Measurements from ENCODE around the gene UTY. TPM values are rescaled to one million over a fixed set of nuclear protein-coding genes. Genes with fewer than 3 reads are reported as not detected.

Gene UTY
- total RNA-seq, 1 experiment from 2014 or later = not detected

- Histone ChIP-seq H3K23me2 (ENCODE audit: insufficient read length, low read depth, low read length, poor library complexity, severe bottlenecking) (no peaks in the 10 kb centered on the region), H4K91ac (ENCODE audit: insufficient read length, low read depth, low read length) (no peak overlapping the region), H4K5ac (ENCODE audit: insufficient read length, low read depth, low read length) (no peak overlapping the region), H2BK5ac (ENCODE audit: insufficient read length, low read length) (no peak overlapping the region), H3K4me1 (ENCODE audit: insufficient read depth, low read length) (no peaks in the 10 kb centered on the region), H3K14ac (ENCODE audit: insufficient read depth, low read length) (no peak overlapping the region), H3K56ac (ENCODE audit: insufficient read length, low read depth, low read length) (no peak overlapping the region), H4K20me1 (ENCODE audit: control insufficient read depth, insufficient read depth, insufficient read length) (no peaks in the 10 kb centered on the region), H2BK12ac (ENCODE audit: insufficient read length, low read depth, low read length) (no peak overlapping the region), H3K9me3 (ENCODE audit: control insufficient read depth, low read depth, low read length) (no peaks in the 10 kb centered on the region), H3K18ac (ENCODE audit: insufficient read length, low read depth, low read length) (no peak overlapping the region), H2BK20ac (ENCODE audit: low read depth, low read length, poor library complexity, severe bottlenecking) (no peak overlapping the region), H3K9ac (ENCODE audit: extremely low read depth, insufficient read length, low read length) (no peak overlapping the region), H3T11ph (ENCODE audit: low read length) (no peak overlapping the region), H3K4ac (ENCODE audit: low read depth, low read length) (no peak overlapping the region), H3K4me2 (ENCODE audit: insufficient read depth, insufficient read length, low read length) (no peak overlapping the region), H3K23ac (ENCODE audit: insufficient read length, low read depth, low read length) (no peak overlapping the region), H2BK15ac (ENCODE audit: low read depth, low read length) (no peak overlapping the region), H4K8ac (replicated peaks; ENCODE audit: insufficient read length, low read depth, low read length) (no peak overlapping the region), H2AK5ac (ENCODE audit: insufficient read length, low read length) (no peak overlapping the region), H3K27me3 (ENCODE audit: insufficient read depth, low read length) (no peaks in the 10 kb centered on the region), H2BK120ac (ENCODE audit: low read depth, low read length, poor library complexity, severe bottlenecking) (no peak overlapping the region), H3K27ac (ENCODE audit: insufficient read length, low read depth, low read length) (no peak overlapping the region), H3K79me1 (ENCODE audit: insufficient read depth, low read depth, low read length, poor library complexity, severe bottlenecking) (no peaks in the 10 kb centered on the region), H2AFZ (ENCODE audit: low read length) (no peak overlapping the region), H3K79me2 (ENCODE audit: insufficient read depth, low read length) (no peaks in the 10 kb centered on the region)
- DNase-seq = no peak
- Mint-ChIP-seq H3K27ac (no peak overlapping the region), H3K4me3 (no peak overlapping the region), H3K4me1 (no peaks in the 10 kb centered on the region), H3K27me3 (ENCODE audit: low read depth) (no peaks in the 10 kb centered on the region), H3K36me3 (ENCODE audit: insufficient read depth in 1 of 3, low read depth in 3 of 3) (no peaks in the 10 kb centered on the region), H3K9me3 (no peaks in the 10 kb centered on the region)
- no CpG with 5 or more reads among the region's 3 CpGs for WGBS (ENCODE audit: extremely low coverage, insufficient read length, low lambda C conversion rate)
- TF ChIP-seq CTCF (conservative IDR thresholded peaks at IDR 0.05) = no peak
Measured at GRCh38 chrY:13345549-13345948, 134.3 kb downstream of the UTY start.
